HepG2 (cell line): ENCODE data around the gene CNTNAP1. TPM values are rescaled to one million over a fixed set of nuclear protein-coding genes. Genes with fewer than 3 reads are reported as not detected.

Experiments
- CAMTA2 ChIP-seq: sonication (generic); formaldehyde crosslinking; IDR thresholded peaks from 2 replicates; pipeline ENCODE4 v1.4.0; 2020; ENCODE audit warnings: mild to moderate bottlenecking, missing genetic modification reagents, borderline replicate concordance
- CBX1 ChIP-seq: IDR thresholded peaks from one replicate; pipeline ENCODE4 v1.6.1; 2016; ENCODE audit warnings: antibody characterized with exemption, low read depth
- HNRNPLL ChIP-seq: fragments of 200-400 bp; formaldehyde crosslinking; IDR thresholded peaks from 2 replicates; pipeline ENCODE4 v1.6.1; 2017; ENCODE audit warnings: mild to moderate bottlenecking, low read depth, low read length; ENCODE audit not compliant: poor library complexity, severe bottlenecking
- JUN ChIP-seq: sonication (generic); formaldehyde crosslinking; IDR thresholded peaks from 2 replicates; pipeline ENCODE4 v1.4.0; 2020; ENCODE audit warnings: mild to moderate bottlenecking, missing genetic modification reagents
- KDM4B ChIP-seq: sonication (generic); formaldehyde crosslinking; IDR thresholded peaks from 2 replicates; pipeline ENCODE4 v1.4.0; 2020; ENCODE audit warnings: missing genetic modification reagents
- MTF1 ChIP-seq: sonication (generic); formaldehyde crosslinking; IDR thresholded peaks from 2 replicates; pipeline ENCODE4 v1.5.0; 2020; ENCODE audit warnings: missing genetic modification reagents
- MYC ChIP-seq: sonication (generic); formaldehyde crosslinking; IDR thresholded peaks from 2 replicates; pipeline ENCODE4 v1.9.0; 2021; ENCODE audit warnings: missing genetic modification reagents, borderline replicate concordance
- NFIB ChIP-seq: sonication (generic); formaldehyde crosslinking; IDR thresholded peaks from 2 replicates; pipeline ENCODE4 v1.9.0; 2021; ENCODE audit warnings: missing genetic modification reagents, mild to moderate bottlenecking, borderline replicate concordance
- POLR2AphosphoS5 ChIP-seq: IDR thresholded peaks from 2 replicates; pipeline ENCODE4 v1.6.1; 2012; ENCODE audit warnings: low read depth, low read length
- SIX1 ChIP-seq: sonication (generic); formaldehyde crosslinking; IDR thresholded peaks from 2 replicates; pipeline ENCODE4 v1.4.0; 2020; ENCODE audit warnings: missing genetic modification reagents, borderline replicate concordance
- TBP ChIP-seq: sonication (generic); formaldehyde crosslinking; IDR thresholded peaks from 2 replicates; pipeline ENCODE4 v1.5.0; 2020; ENCODE audit warnings: missing genetic modification reagents
- YEATS2 ChIP-seq: sonication (generic); formaldehyde crosslinking; IDR thresholded peaks from 2 replicates; pipeline ENCODE4 v1.4.0; 2020; ENCODE audit warnings: missing genetic modification reagents, borderline replicate concordance
- ZIK1 ChIP-seq: sonication (generic); formaldehyde crosslinking; IDR thresholded peaks from 2 replicates; pipeline ENCODE4 v1.5.0; 2020; ENCODE audit warnings: mild to moderate bottlenecking, low read depth, missing genetic modification reagents, borderline replicate concordance
- ZNF138 ChIP-seq: sonication (generic); formaldehyde crosslinking; IDR thresholded peaks from 2 replicates; pipeline ENCODE4 v1.5.0; 2020; ENCODE audit warnings: mild to moderate bottlenecking, low read depth, missing genetic modification reagents
- ZNF3 ChIP-seq: IDR thresholded peaks from 2 replicates; pipeline ENCODE4 v1.7.0; 2017; ENCODE audit warnings: inconsistent platforms
- ZNF326 ChIP-seq: sonication (generic); formaldehyde crosslinking; IDR thresholded peaks from 2 replicates; pipeline ENCODE4 v1.4.0; 2020; ENCODE audit warnings: missing genetic modification reagents, borderline replicate concordance
- ZNF34 ChIP-seq: sonication (generic); formaldehyde crosslinking; IDR thresholded peaks from 2 replicates; pipeline ENCODE4 v1.4.0; 2020; ENCODE audit warnings: mild to moderate bottlenecking, missing genetic modification reagents, borderline replicate concordance
- ZNF780A ChIP-seq: sonication (generic); formaldehyde crosslinking; IDR thresholded peaks from 2 replicates; pipeline ENCODE4 v1.8.0; 2022; ENCODE audit warnings: mild to moderate bottlenecking, missing genetic modification reagents, moderate library complexity
- ZNF891 ChIP-seq: sonication (generic); formaldehyde crosslinking; IDR thresholded peaks from 2 replicates; pipeline ENCODE4 v1.5.0; 2020; ENCODE audit warnings: mild to moderate bottlenecking, missing genetic modification reagents
- polyA plus RNA-seq, 8 experiments: library from polyadenylated mRNA; depleted of rRNA in 3 of 8; stranded (reverse) in 7 of 8; unstranded in 1 of 8; fragments of >200 nt; fragmentation: Illumina TruSeq in 4 of 8; extraction: Trizol in 4 of 8; gene quantifications; 2 replicates each; pipeline versions ENCODE4 v1.2.1 to v1.2.3, GENCODE V29; 2011 to 2016; ENCODE audit warnings: low read depth in 4 of 8, missing spikeins in 1 of 8, mixed read lengths in 1 of 8; ENCODE audit not compliant: insufficient read depth in 1 of 8
- total RNA-seq, 5 experiments: library from RNA; depleted of rRNA; stranded (reverse); fragments of >200 nt; fragmentation: Illumina TruSeq; extraction: Trizol; gene quantifications; 2 replicates each; pipeline ENCODE4 v1.2.3, GENCODE V29; 2016; ENCODE audit warnings: low read depth in 1 of 5
- TF ChIP-seq, protein P1 (sequence below): sonication (generic); formaldehyde crosslinking; IDR thresholded peaks from 2 replicates; pipeline ENCODE4 v1.4.0; 2020; ENCODE audit warnings: missing genetic modification reagents
- TF ChIP-seq, protein P2 (sequence below): sonication (generic); formaldehyde crosslinking; IDR thresholded peaks from 2 replicates; pipeline ENCODE4 v1.4.0; 2020; ENCODE audit warnings: missing genetic modification reagents
- TF ChIP-seq, protein P3 (sequence below): sonication (generic); formaldehyde crosslinking; IDR thresholded peaks from 2 replicates; pipeline ENCODE4 v1.4.0; 2020; ENCODE audit warnings: missing genetic modification reagents; ENCODE audit errors: not compliant biosample characterization
- TF ChIP-seq, protein P4 (sequence below): sonication (generic); formaldehyde crosslinking; IDR thresholded peaks from 2 replicates; pipeline ENCODE4 v1.5.1; 2020; ENCODE audit warnings: mild to moderate bottlenecking, missing genetic modification reagents, borderline replicate concordance

CNTNAP1 gene
- total and polyA plus RNA-seq, 2 of the 13 experiments (the other 11 are each of a cell fraction or from before 2014, with no cell fraction given), result 4.5 to 7.7 TPM

DNA sequence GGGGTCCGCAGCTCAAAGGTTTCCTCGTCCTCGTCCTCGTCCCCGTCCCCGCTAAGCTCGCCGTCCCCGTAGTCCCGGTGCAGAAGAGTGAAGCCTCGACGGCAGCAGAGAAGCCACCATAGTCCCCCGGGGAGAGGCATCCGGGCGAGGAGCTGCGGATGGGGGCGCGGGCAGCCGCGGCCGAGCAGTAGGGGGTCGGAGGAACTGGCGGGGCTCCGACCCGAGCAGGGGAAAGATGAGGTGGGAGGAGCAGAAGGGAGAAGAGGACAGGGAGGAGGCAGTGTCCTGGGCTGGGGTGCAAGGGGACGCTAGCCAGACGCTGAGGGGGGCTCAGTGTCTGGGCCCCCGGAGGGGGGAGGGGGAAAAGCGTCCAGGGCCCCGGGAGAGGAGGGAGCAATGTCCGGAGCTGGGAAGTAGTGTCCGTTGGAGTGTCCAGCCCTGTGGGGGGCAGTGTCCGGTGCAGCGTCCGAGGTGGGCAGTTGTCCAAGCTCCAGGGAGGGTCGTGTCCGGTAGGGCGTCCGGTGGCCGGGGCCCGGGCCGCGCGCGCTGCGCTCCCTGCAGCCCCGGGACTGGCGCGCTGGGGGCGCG, 5.8 kb upstream of the CNTNAP1 start, which contains the start of gene PLEKHH3 (continued):
- TF ChIP-seq HNRNPLL (peak; percentile 60), KDM4B (no peak), MTF1 (CRISPR knock-in tag) (no peak), ZNF780A (CRISPR knock-in tag) (no peak), JUN (CRISPR knock-in tag) (no peak), MYC (CRISPR knock-in tag) (peak; percentile 15), ZNF34 (CRISPR knock-in tag) (0 out of 2 replicates have a peak, but pooled peaks have one; percentile 11), ZNF138 (CRISPR knock-in tag) (0 out of 2 replicates have a peak, but pooled peaks have one; percentile 27), ZNF326 (CRISPR knock-in tag) (no peak), SIX1 (CRISPR knock-in tag) (no peak), ZIK1 (0 out of 2 replicates have a peak, but pooled peaks have one; percentile 40), CAMTA2 (CRISPR knock-in tag) (0 out of 2 replicates have a peak, but pooled peaks have one; percentile 30), ZNF3 (CRISPR knock-in tag) (no peak), YEATS2 (no peak), POLR2AphosphoS5 (peak; percentile 61), TBP (CRISPR knock-in tag) (no peak), NFIB (no peak), ZNF891 (peak; percentile 58; the same call in 1 of the 2 replicates), CBX1 (no peak)
- TF ChIP-seq, protein P1, sequence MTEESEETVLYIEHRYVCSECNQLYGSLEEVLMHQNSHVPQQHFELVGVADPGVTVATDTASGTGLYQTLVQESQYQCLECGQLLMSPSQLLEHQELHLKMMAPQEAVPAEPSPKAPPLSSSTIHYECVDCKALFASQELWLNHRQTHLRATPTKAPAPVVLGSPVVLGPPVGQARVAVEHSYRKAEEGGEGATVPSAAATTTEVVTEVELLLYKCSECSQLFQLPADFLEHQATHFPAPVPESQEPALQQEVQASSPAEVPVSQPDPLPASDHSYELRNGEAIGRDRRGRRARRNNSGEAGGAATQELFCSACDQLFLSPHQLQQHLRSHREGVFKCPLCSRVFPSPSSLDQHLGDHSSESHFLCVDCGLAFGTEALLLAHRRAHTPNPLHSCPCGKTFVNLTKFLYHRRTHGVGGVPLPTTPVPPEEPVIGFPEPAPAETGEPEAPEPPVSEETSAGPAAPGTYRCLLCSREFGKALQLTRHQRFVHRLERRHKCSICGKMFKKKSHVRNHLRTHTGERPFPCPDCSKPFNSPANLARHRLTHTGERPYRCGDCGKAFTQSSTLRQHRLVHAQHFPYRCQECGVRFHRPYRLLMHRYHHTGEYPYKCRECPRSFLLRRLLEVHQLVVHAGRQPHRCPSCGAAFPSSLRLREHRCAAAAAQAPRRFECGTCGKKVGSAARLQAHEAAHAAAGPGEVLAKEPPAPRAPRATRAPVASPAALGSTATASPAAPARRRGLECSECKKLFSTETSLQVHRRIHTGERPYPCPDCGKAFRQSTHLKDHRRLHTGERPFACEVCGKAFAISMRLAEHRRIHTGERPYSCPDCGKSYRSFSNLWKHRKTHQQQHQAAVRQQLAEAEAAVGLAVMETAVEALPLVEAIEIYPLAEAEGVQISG (CRISPR knock-in tag), result peak; percentile 55; the same call in 1 of the 2 replicates
- TF ChIP-seq, protein P2, sequence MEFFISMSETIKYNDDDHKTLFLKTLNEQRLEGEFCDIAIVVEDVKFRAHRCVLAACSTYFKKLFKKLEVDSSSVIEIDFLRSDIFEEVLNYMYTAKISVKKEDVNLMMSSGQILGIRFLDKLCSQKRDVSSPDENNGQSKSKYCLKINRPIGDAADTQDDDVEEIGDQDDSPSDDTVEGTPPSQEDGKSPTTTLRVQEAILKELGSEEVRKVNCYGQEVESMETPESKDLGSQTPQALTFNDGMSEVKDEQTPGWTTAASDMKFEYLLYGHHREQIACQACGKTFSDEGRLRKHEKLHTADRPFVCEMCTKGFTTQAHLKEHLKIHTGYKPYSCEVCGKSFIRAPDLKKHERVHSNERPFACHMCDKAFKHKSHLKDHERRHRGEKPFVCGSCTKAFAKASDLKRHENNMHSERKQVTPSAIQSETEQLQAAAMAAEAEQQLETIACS (CRISPR knock-in tag), result peak; percentile 76; the same call in 1 of the 2 replicates
- TF ChIP-seq, protein P3, sequence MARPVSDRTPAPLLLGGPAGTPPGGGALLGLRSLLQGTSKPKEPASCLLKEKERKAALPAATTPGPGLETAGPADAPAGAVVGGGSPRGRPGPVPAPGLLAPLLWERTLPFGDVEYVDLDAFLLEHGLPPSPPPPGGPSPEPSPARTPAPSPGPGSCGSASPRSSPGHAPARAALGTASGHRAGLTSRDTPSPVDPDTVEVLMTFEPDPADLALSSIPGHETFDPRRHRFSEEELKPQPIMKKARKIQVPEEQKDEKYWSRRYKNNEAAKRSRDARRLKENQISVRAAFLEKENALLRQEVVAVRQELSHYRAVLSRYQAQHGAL (CRISPR knock-in tag), result no peak
- TF ChIP-seq, protein P4, sequence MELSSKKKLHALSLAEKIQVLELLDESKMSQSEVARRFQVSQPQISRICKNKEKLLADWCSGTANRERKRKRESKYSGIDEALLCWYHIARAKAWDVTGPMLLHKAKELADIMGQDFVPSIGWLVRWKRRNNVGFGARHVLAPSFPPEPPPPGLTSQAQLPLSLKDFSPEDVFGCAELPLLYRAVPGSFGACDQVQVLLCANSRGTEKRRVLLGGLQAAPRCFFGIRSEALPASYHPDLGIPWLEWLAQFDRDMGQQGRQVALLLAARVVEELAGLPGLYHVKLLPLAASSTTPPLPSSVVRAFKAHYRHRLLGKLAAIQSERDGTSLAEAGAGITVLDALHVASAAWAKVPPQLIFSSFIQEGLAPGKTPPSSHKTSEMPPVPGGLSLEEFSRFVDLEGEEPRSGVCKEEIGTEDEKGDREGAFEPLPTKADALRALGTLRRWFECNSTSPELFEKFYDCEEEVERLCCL, result no peak
